ENCODE results near the gene TSC22D4. TPM values are rescaled to one million over a fixed set of nuclear protein-coding genes. Genes with fewer than 3 reads are reported as not detected.

Gene TSC22D4
- total RNA-seq, 1 experiment from 2014 or later = 71.0 TPM

DNA sequence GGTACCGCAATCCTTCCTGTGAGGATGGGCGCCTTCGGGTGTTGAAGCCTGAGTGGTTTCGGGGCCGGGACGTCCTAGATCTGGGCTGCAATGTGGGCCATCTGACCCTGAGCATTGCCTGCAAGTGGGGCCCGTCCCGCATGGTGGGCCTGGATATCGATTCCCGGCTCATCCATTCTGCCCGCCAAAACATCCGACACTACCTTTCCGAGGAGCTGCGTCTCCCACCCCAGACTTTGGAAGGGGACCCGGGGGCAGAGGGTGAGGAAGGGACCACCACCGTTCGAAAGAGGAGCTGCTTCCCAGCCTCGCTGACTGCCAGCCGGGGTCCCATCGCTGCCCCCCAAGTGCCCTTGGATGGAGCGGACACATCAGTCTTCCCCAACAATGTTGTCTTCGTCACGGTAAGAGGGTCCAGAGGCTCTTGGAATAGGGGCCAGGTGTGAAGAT, 47.7 kb downstream of the TSC22D4 start:
- H3K9me3 ChIP-seq (ENCODE audit: low read depth, low read length, poor library complexity, severe bottlenecking) = peaks cover 4% of the 10 kb centered on the region
- peaks cover 41% of the 10 kb centered on the region for H3K36me3 ChIP-seq (ENCODE audit: insufficient read depth, low read length, poor library complexity, severe bottlenecking)
- peak overlapping the region; percentile 99 for H3K27ac ChIP-seq (ENCODE audit: low read depth, low read length, poor library complexity, severe bottlenecking)
- DNase-seq (ENCODE audit: low spot score) = no peak
- H3K27me3 ChIP-seq (replicated peaks; ENCODE audit: insufficient read depth, low read depth, low read length, poor library complexity) = no peaks in the 10 kb centered on the region
- CTCF ChIA-PET = no interaction called here
- intact Hi-C loops (cut with micrococcal nuclease; ENCODE audit: unreplicated experiment) = no loop called here
- POLR2A ChIA-PET (ENCODE audit: low non-redundant PET) = no interaction called here
- no TSS peak for BruUV-seq (replicated peaks)
- peaks cover 23% of the 10 kb centered on the region for H3K4me1 ChIP-seq (ENCODE audit: insufficient read depth, low read length, poor library complexity, severe bottlenecking)
- TF ChIP-seq EZH2 (IDR thresholded peaks at IDR 0.05; ENCODE audit: borderline replicate concordance, low read depth, low read length, poor library complexity, severe bottlenecking) (no peak), CTCF (conservative IDR thresholded peaks at IDR 0.05; ENCODE audit: low read depth, low read length) (no peak)
- H3K4me3 ChIP-seq (ENCODE audit: low read depth, low read length, poor library complexity, severe bottlenecking) = peak overlapping the region; percentile 93

- Histone ChIP-seq H3K4me3 (ENCODE audit: low read depth, low read length, poor library complexity, severe bottlenecking) (peak overlapping the region; percentile 93), H3K9me3 (ENCODE audit: low read depth, low read length, poor library complexity, severe bottlenecking) (peaks cover 4% of the 10 kb centered on the region), H3K27ac (ENCODE audit: low read depth, low read length, poor library complexity, severe bottlenecking) (peak overlapping the region; percentile 99), H3K27me3 (replicated peaks; ENCODE audit: insufficient read depth, low read depth, low read length, poor library complexity) (no peaks in the 10 kb centered on the region), H3K36me3 (ENCODE audit: insufficient read depth, low read length, poor library complexity, severe bottlenecking) (peaks cover 41% of the 10 kb centered on the region), H3K4me1 (ENCODE audit: insufficient read depth, low read length, poor library complexity, severe bottlenecking) (peaks cover 23% of the 10 kb centered on the region)
- DNase-seq (ENCODE audit: low spot score) = no peak
- intact Hi-C loops (cut with micrococcal nuclease; ENCODE audit: unreplicated experiment) = no loop called here
- TF ChIP-seq EZH2 (IDR thresholded peaks at IDR 0.05; ENCODE audit: borderline replicate concordance, low read depth, low read length, poor library complexity, severe bottlenecking) (no peak), CTCF (conservative IDR thresholded peaks at IDR 0.05; ENCODE audit: low read depth, low read length) (no peak)
- no TSS peak for BruUV-seq (replicated peaks)
- CTCF ChIA-PET = no interaction called here
- POLR2A ChIA-PET (ENCODE audit: low non-redundant PET) = interaction anchor here (0.6 to 0.7 kb wide), 2 partner anchors 33 to 282 kb away, joined by 3 to 4 read pairs; partner anchors contain the start of gene LAMTOR4
Measured at GRCh38 chr7:100430493-100431285, 48.3 kb downstream of the TSC22D4 start.

DNA sequence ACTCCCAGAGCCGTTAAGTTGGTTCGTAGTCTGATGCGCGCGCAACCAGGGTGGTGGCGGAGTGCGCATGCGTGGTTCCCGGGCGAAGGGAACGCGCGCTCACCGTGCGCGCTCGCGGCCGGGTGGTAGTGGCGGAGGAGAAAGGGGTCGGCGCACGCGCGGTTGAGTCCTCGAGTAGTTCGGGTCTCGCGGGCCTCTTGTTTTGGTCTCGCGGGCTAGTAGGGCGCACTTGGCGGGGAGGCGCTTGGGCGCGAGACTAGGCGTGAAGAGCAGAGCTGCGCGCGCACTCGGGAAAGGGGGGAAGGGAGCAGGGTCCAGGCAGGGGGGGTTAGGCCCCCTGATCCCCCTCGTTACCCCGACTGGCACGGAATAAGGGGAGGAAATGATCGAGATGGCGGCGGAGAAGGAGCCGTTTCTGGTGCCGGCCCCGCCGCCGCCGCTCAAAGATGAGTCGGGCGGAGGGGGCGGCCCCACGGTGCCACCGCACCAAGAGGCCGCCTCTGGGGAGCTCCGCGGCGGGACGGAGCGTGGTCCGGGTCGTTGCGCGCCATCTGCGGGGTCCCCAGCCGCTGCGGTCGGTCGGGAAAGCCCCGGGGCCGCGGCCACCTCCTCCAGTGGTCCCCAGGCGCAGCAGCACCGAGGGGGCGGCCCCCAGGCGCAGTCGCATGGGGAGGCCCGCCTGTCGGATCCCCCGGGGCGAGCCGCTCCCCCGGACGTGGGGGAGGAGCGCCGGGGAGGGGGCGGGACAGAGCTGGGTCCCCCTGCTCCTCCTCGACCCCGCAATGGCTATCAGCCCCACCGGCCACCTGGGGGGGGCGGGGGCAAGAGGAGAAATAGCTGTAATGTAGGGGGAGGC, 49.1 kb downstream of the TSC22D4 start, which contains the start of gene MEPCE:
MEPCE (plus strand) TSS at position 195 of the 856 bp plus-strand sequence; CDS start at position 383, 188 bp downstream.
- Histone ChIP-seq H3K27me3 (replicated peaks; ENCODE audit: insufficient read depth, low read depth, low read length, poor library complexity) (no peaks in the 10 kb centered on the region), H3K36me3 (ENCODE audit: insufficient read depth, low read length, poor library complexity, severe bottlenecking) (peaks cover 40% of the 10 kb centered on the region), H3K9me3 (ENCODE audit: low read depth, low read length, poor library complexity, severe bottlenecking) (peaks cover 4% of the 10 kb centered on the region), H3K4me1 (ENCODE audit: insufficient read depth, low read length, poor library complexity, severe bottlenecking) (peaks cover 23% of the 10 kb centered on the region), H3K4me3 (ENCODE audit: low read depth, low read length, poor library complexity, severe bottlenecking) (peak within 1 kb of the TSS; percentile 93), H3K27ac (ENCODE audit: low read depth, low read length, poor library complexity, severe bottlenecking) (peak within 1 kb of the TSS; percentile 99)
- ChIA-PET POLR2A (ENCODE audit: low non-redundant PET) (interaction anchor here (0.6 to 0.7 kb wide), 2 partner anchors 33 to 281 kb away, joined by 3 to 4 read pairs; partner anchors contain the start of gene LAMTOR4), CTCF (interaction anchor here (0.6 to 1.3 kb wide), 2 partner anchors 313 to 436 kb away, joined by 3 to 4 read pairs; no protein-coding TSS in a partner anchor)
- BruUV-seq (replicated peaks) = TSS peak; percentile 55
- intact Hi-C loops (cut with micrococcal nuclease; ENCODE audit: unreplicated experiment) = no loop called here
- peak; percentile 98 for DNase-seq (ENCODE audit: low spot score)
- no peak for TF ChIP-seq CTCF (conservative IDR thresholded peaks at IDR 0.05; ENCODE audit: low read depth, low read length)

Data from A673 (cell line).